GM12878 (cell line): Measurements from ENCODE around the gene DDX10. TPM values are rescaled to one million over a fixed set of nuclear protein-coding genes. Genes with fewer than 3 reads are reported as not detected.

Experiments
- ATAC-seq: fragments of 200-7000 bp; cut with Tn5 transposase; 3 replicates; pipeline ENCODE4 v1.9.1; 2020; ENCODE audit warnings: mild to moderate bottlenecking, moderate library complexity
- BruUV-seq: library from RNA; stranded (reverse); fragments of 400-500 nt; replicated peaks from 2 replicates; lab custom pipeline; 2021; lab: Mats Ljungman, UMichigan
- CTCF ChIA-PET: fragments of 300-600 bp; sonication (Branson Sonifier 250); formaldehyde crosslinking; extraction: SDS; loops from one replicate; lab custom pipeline; 2021; ENCODE audit warnings: inconsistent platforms; lab: Yijun Ruan, JAX
- POLR2A ChIA-PET: fragments of 350-600 bp; formaldehyde crosslinking; extraction: SDS; loops from one replicate; lab custom pipeline; 2021; ENCODE audit warnings: inconsistent platforms; lab: Charles Lee
- RAD21 ChIA-PET: fragments of 300-600 bp; sonication (Branson Sonifier 250); formaldehyde crosslinking; loops from one replicate; lab custom pipeline; 2023; ENCODE audit warnings: antibody characterized with exemption; ENCODE audit not compliant: unreplicated experiment; lab: Charles Lee
- SMC1A ChIA-PET: fragments of 300-600 bp; sonication (Branson Sonifier 250); formaldehyde crosslinking; loops from one replicate; lab custom pipeline; 2023; ENCODE audit not compliant: unreplicated experiment, uncharacterized antibody; lab: Charles Lee
- DNase-seq: peaks from one replicate; pipeline ENCODE4 v3.0.0-alpha.2; 2011; ENCODE audit warnings: low read depth, low spot score
- FAIRE-seq: peaks from 3 replicates; lab custom pipeline; 2011; peaks lifted over from hg19 to GRCh38; lab: Jason Lieb, UNC
- H2AFZ ChIP-seq: 2 replicates; pipeline ENCODE4 v1.6.0; 2011; ENCODE audit warnings: low read depth, low read length, control low read depth; ENCODE audit not compliant: control insufficient read depth
- H3K27ac ChIP-seq: 2 replicates; pipeline ENCODE4 v1.5.1; 2011; ENCODE audit warnings: control low read depth; ENCODE audit not compliant: control insufficient read depth, insufficient read depth
- H3K27me3 ChIP-seq, 2 experiments: replicated peaks in 1 of 2; 2 replicates each; pipeline versions ENCODE4 v1.6.0 to v1.6.1; 2011; ENCODE audit warnings: low read length in 1 of 2; ENCODE audit not compliant: control insufficient read depth in 2 of 2, insufficient read depth in 2 of 2
- H3K36me3 ChIP-seq, 2 experiments: 2 replicates each; pipeline ENCODE4 v1.5.1; 2011; ENCODE audit warnings: low read length in 1 of 2; ENCODE audit not compliant: control insufficient read depth in 2 of 2, insufficient read depth in 2 of 2
- H3K4me1 ChIP-seq: 2 replicates; pipeline ENCODE4 v1.6.1; 2011; ENCODE audit warnings: mild to moderate bottlenecking, low read length, moderate library complexity, mixed read lengths; ENCODE audit not compliant: control insufficient read depth, insufficient read depth
- H3K4me2 ChIP-seq: 2 replicates; pipeline ENCODE4 v1.6.0; 2011; ENCODE audit warnings: control low read depth; ENCODE audit not compliant: control insufficient read depth, insufficient read depth
- H3K4me3 ChIP-seq: fragments of 200-600 bp; sonication (generic); 2 replicates; pipeline ENCODE4 v1.5.1; 2016
- H3K79me2 ChIP-seq: 2 replicates; pipeline ENCODE4 v1.6.0; 2011; ENCODE audit warnings: low read length; ENCODE audit not compliant: control insufficient read depth, insufficient read depth
- H3K9ac ChIP-seq: 2 replicates; pipeline ENCODE4 v1.8.0; 2011; ENCODE audit warnings: low read length, control low read depth, mixed read lengths; ENCODE audit not compliant: control insufficient read depth, insufficient read depth
- H3K9me3 ChIP-seq: replicated peaks from 3 replicates; pipeline ENCODE4 v1.5.1; 2011; ENCODE audit warnings: mild to moderate bottlenecking, low read length; ENCODE audit not compliant: control insufficient read depth, insufficient read depth
- H4K20me1 ChIP-seq: 2 replicates; pipeline ENCODE4 v1.6.0; 2011; ENCODE audit not compliant: control insufficient read depth, insufficient read depth
- CEBPB ChIP-seq, 2 experiments: fragments of 150-350 bp in 1 of 2; IDR thresholded peaks; 2 replicates each; pipeline ENCODE4 v1.6.1; 2012 to 2014; ENCODE audit warnings: low read depth in 2 of 2, low read length in 2 of 2, borderline replicate concordance in 1 of 2, inconsistent platforms in 1 of 2
- CHD4 ChIP-seq: fragments of 200-600 bp; sonication (generic); IDR thresholded peaks from 2 replicates; pipeline ENCODE4 v1.6.1; 2016; ENCODE audit warnings: mild to moderate bottlenecking
- CUX1 ChIP-seq: IDR thresholded peaks from 2 replicates; pipeline ENCODE4 v1.6.1; 2012; ENCODE audit warnings: improper control_type of control experiment, low read depth, low read length; ENCODE audit not compliant: insufficient replicate concordance
- DPF2 ChIP-seq: fragments of 450-650 bp; IDR thresholded peaks from 2 replicates; pipeline ENCODE4 v1.6.1; 2017; ENCODE audit warnings: mild to moderate bottlenecking
- EGR1 ChIP-seq, 2 experiments: IDR thresholded peaks; 1 replicate in 1 of 2; 2 replicates in 1 of 2; pipeline ENCODE4 v1.6.1; 2011 to 2012; ENCODE audit warnings: low read depth in 2 of 2, low read length in 2 of 2, borderline replicate concordance in 1 of 2, mild to moderate bottlenecking in 1 of 2, moderate library complexity in 1 of 2
- MEF2B ChIP-seq: fragments of 450-650 bp; IDR thresholded peaks from 2 replicates; pipeline ENCODE4 v1.6.1; 2018; ENCODE audit warnings: mild to moderate bottlenecking, moderate library complexity; ENCODE audit not compliant: partially characterized antibody, poor library complexity, severe bottlenecking
- NRF1 ChIP-seq: conservative IDR thresholded peaks from 2 replicates; pipeline ENCODE4 v1.6.1; 2011; ENCODE audit warnings: mild to moderate bottlenecking, low read depth, low read length, improper control_type of control experiment
- TARDBP ChIP-seq: IDR thresholded peaks from 2 replicates; pipeline ENCODE4 v1.6.1; 2016; ENCODE audit warnings: borderline replicate concordance
- TCF7 ChIP-seq: IDR thresholded peaks from 2 replicates; pipeline ENCODE4 v1.6.1; 2014; ENCODE audit warnings: antibody characterized with exemption, borderline replicate concordance
- USF1 ChIP-seq: IDR thresholded peaks from 2 replicates; pipeline ENCODE4 v1.6.1; 2011; ENCODE audit warnings: borderline replicate concordance, low read depth, mild to moderate bottlenecking, moderate library complexity, mixed read lengths, low read length; ENCODE audit not compliant: insufficient read depth; ENCODE audit errors: extremely low read length
- YY1 ChIP-seq: IDR thresholded peaks from 2 replicates; pipeline ENCODE4 v1.6.1; 2011; ENCODE audit warnings: low read depth, mild to moderate bottlenecking, low read length
- WGBS: methylation state at CpG from one replicate; pipeline ENCODE4 v1.1.6; 2016; ENCODE audit warnings: low lambda C conversion rate; ENCODE audit not compliant: insufficient replicate concordance, insufficient coverage; ENCODE audit errors: missing lambda C conversion rate; 5-methylcytosine and 5-hydroxymethylcytosine counted together
- in situ Hi-C: fragments of 300-500 bp; cut with MboI; formaldehyde crosslinking; loops from 9 replicates; pipeline ENCODE4 v1.14.3; 2018; ENCODE audit warnings: mixed read lengths
- intact Hi-C: fragments of 100-400 bp; cut with micrococcal nuclease; formaldehyde crosslinking; loops from one replicate; pipeline ENCODE4 v1.14.2; 2022; ENCODE audit not compliant: unreplicated experiment
- polyA plus RNA-seq, 11 experiments: library from polyadenylated mRNA; depleted of rRNA in 4 of 11; unstranded in 6 of 11; stranded (reverse) in 5 of 11; fragments of >200 nt; fragmentation: Nextera tagmentation in 4 of 11; fragmentation: Illumina TruSeq in 1 of 11; extraction: Ambion mirVana in 4 of 11; extraction: Trizol in 1 of 11; gene quantifications; 1 replicate in 1 of 11; 2 replicates in 10 of 11; pipeline versions ENCODE4 v1.2.1 to v1.2.3, GENCODE V29; 2011 to 2016; ENCODE audit warnings: inconsistent platforms in 2 of 11, missing spikeins in 2 of 11, low read depth in 1 of 11
- total RNA-seq, 4 experiments: library from RNA; depleted of rRNA in 3 of 4; stranded (reverse); fragments of >200 nt in 3 of 4; fragmentation: Illumina TruSeq in 1 of 4; extraction: Trizol in 1 of 4; gene quantifications; 2 replicates each; pipeline versions ENCODE4 v1.2.1 to v1.2.3, GENCODE V29; 2013 to 2021

DDX10 gene
- total and polyA plus RNA-seq, 10 of the 15 experiments (the other 5 are each of a cell fraction or from before 2014, with no cell fraction given) = 20.9 to 51.5 (median 31.9) TPM

- no peak for TF ChIP-seq TCF7
Observed at GRCh38 chr11:108618529-108618928, 46.3 kb upstream of the DDX10 start (continued).

- ChIA-PET SMC1A (interaction anchor here (0.9 to 4.3 kb wide), 19 partner anchors 8 to 612 kb away, joined by 3 to 52 read pairs (median 5); partner anchors contain the start of genes CUL5 and EXPH5), CTCF (interaction anchor here (0.6 to 3.2 kb wide), 12 partner anchors 11 to 63 kb away, joined by 3 to 16 read pairs (median 4); partner anchors contain the start of gene DDX10), RAD21 (interaction anchor here (0.6 to 3.8 kb wide), 23 partner anchors 10 to 202 kb away, joined by 3 to 46 read pairs (median 3); partner anchors contain the start of genes C11orf65, DDX10 and EXPH5), POLR2A (interaction anchor here (0.7 to 1.4 kb wide), 9 partner anchors 19 to 420 kb away, joined by 3 to 5 read pairs (median 3); no protein-coding TSS in a partner anchor)
- H3K4me3 ChIP-seq = peak overlapping the region; percentile 39; the same call in 1 of the 2 replicates
- peak overlapping the region; percentile 63 for H3K4me2 ChIP-seq
- DNase-seq (peak; percentile 86), ATAC-seq (peak; percentile 95), FAIRE-seq (peak; percentile 78)
- H3K27me3 ChIP-seq = no peaks in the 10 kb centered on the region
- in situ Hi-C loops = no loop called here
- BruUV-seq = no TSS peak
- intact Hi-C loops = loop anchor here (1.0 kb wide), 2 partner anchors 28 to 63 kb away; partner anchors contain the start of gene EXPH5
- peaks cover 18% of the 10 kb centered on the region for H3K4me1 ChIP-seq
- H3K36me3 ChIP-seq = no peaks in the 10 kb centered on the region
- H3K9ac ChIP-seq = peak overlapping the region; percentile 66
- no peaks in the 10 kb centered on the region for H3K79me2 ChIP-seq
- H4K20me1 ChIP-seq = no peaks in the 10 kb centered on the region
- H2AFZ ChIP-seq = no peak overlapping the region
- H3K9me3 ChIP-seq = peaks cover 5% of the 10 kb centered on the region; the same call in 2 of the 3 replicates
- 0% methylated on average over 2 of the region's 2 CpGs for WGBS
- H3K27ac ChIP-seq = peak overlapping the region; percentile 93
- TF ChIP-seq CEBPB (IDR thresholded peaks at IDR 0.05; ENCODE audit: borderline replicate concordance in 1 of 2, low read depth in 2 of 2, low read length in 2 of 2) = peak in 1 of 2 experiments; percentile 75; a peak in 1 of 4 replicates
- TF ChIP-seq EGR1 (IDR thresholded peaks at IDR 0.05; ENCODE audit: borderline replicate concordance in 1 of 2, low read depth in 2 of 2, low read length in 2 of 2) = no peak
- TF ChIP-seq TARDBP = no peak
- TF ChIP-seq YY1 = 0 out of 2 replicates have a peak, but pooled peaks have one; percentile 6
- no peak for TF ChIP-seq NRF1
- TF ChIP-seq CUX1 = peak; percentile 60
- TF ChIP-seq USF1 = no peak
- TF ChIP-seq CHD4 = no peak
- peak; percentile 74; the same call in 1 of the 2 replicates for TF ChIP-seq DPF2
- TF ChIP-seq MEF2B = peak; percentile 96
Observed at GRCh38 chr11:108620958-108621772, 43.7 kb upstream of the DDX10 start.
